GM18519 (cell line): ENCODE measurements around the gene CHST11.

Source experiments
- ATAC-seq: cut with Tn5 transposase; IDR thresholded peaks from one replicate; pipeline ENCODE4 v1.9.1; 2021; ENCODE audit warnings: mild to moderate bottlenecking, moderate library complexity; ENCODE audit not compliant: unreplicated experiment, low FRiP score

The CHST11 gene

GRCh38 chr12:104638218-104638850, 181.6 kb downstream of the CHST11 start:
- ATAC-seq = no peak

DNA sequence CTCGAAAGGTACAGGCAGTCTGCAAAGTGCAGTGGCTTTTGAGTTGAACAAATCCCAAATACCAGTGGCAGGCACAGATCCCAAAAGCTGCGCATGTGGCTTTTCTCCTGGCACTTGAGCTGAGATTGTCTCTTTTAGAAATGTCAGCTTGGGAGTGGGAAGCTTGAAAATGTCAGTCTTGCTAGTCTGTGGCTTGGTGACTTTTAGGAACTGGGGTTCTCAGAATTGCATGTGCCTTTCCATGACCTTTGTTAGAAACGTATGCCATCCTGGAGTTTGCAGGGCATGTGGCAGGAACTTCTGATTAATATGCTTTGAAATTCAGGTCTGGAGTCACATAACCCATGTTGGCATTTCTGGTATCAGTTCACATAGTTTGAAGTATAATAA, 182.1 kb downstream of the CHST11 start:
- ATAC-seq = no peak

GRCh38 chr12:104640956-104641355, 184.2 kb downstream of the CHST11 start:
- ATAC-seq = no peak

GRCh38 chr12:104641862-104642261, 185.1 kb downstream of the CHST11 start:
- peak; percentile 95 for ATAC-seq

DNA sequence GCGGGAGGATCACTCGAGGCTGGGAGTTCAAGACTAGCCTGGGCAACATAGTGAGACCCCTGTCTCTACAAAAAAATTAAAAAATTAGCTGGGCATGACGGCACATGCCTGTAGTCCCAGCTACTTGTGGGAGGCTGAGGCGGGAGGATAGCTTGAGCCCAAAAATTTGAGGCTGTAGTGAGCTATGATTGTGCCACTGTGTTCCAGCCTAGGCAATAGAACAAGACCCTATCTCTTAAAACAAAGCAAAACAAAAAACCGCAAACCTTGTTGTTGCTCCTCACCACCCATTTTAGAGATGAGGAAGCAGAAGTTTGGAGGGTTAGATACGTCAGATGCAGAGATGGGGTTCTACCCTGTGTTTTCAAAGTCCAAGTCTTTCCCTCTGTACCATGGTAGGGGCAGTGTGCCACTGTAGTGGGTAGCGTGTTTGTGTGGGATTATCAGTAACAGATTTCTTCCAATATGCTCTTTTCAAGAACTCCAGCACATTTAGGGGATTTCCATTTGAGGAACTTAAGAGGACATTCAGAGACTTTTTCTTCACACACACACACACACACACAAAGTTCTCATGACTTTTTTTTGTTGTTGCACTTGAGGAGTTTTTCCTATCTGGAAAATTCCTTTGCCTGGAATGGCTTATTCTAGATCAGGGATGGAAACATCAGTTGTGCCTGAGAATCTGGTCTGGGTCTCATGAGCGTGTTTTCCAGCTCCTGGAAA, 186.5 kb downstream of the CHST11 start:
- ATAC-seq = no peak

DNA sequence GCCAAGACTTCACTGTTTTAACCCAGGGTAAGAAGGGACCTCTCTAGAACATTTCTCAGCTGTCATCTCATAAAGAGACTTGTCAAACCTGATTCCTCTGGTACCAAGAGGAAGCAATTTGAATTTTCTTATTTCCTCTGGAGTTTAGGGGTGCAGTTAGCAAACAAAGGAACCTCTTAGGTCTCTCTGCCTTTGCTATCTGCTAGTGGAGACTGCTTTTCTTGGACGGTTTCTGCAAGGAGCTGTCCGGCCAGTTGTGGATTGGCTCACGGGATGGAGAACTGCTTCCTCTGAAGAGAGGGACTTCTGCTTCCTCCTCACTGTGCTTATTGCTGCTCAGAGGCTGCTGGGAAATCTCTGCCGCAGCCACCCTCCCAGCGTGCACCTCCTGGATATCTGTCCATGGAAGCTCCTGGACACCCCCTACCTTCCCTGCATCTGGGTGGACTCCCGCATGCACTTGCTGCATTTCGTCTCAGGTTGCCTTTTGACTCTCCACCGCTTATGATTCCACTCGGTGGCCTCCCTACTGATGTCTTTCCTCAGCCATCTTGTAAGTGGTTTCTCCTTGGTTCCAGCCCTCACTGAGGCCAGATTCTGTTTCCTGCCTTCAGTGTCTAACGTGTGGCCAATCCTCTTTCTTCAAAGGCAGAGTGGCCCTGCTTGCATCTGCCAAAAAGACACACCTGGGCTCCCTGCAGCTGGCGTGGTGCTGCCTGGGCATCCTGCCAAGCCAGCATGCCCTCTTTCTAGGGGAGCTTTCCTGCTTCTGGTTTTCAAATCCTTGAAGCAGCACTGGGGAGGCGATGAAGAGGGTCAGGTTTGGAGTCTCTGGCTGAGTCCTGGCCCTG, 187.3 kb downstream of the CHST11 start:
- no peak for ATAC-seq

DNA sequence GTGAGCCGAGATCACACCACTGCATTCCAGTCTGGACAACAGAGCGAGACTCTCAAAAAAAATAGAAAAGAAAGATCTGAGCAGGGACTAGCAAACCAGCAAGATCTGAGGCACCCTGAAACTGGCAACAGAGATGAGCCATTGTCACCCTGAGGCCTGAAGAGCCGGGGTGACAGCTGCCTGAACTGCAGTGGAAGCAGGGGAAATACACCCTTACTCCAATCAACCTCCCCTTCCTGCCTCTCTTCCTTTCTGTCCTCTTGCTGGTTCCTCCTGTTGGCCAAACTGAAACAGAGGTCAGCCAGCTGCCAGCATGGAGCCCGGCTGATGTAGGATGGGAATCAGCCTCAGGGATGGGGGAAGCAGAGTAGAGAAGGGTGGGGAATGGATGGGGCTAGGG, 192.0 kb downstream of the CHST11 start:
- ATAC-seq = no peak

DNA sequence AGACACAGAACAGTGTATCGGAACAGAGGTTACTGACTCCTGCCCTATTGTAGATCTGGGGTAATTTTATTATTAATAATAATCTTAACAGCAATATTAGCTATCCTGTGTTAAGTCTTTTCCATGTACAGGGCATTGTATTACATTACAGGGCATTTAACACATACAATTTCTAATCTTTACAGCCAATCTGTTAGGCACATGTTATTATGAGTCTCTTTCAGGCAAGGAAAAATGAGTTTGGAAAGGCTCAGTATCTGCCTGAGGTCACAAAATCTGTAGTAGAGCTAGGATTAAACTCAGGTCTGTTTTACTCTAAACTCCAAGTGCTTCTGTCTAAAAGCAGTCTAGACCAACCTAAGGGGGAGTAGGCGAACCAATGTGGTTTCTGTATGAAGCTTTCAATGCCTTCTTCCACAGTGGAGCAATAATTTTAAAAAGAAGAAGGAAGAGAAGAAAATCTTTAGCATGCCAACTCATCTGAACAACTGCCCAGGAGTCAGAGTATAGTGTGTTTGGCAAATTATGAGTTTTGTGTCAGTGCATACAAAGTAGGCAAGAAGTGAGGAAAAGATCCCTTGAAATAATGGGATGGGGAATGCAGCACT, 192.6 kb downstream of the CHST11 start:
- no peak for ATAC-seq

GRCh38 chr12:104649921-104650320, 193.2 kb downstream of the CHST11 start:
- ATAC-seq = no peak

- no peak for ATAC-seq
These were observed 193.8 kb downstream of the CHST11 start for GRCh38 chr12:104650541-104650940.

- no peak for ATAC-seq
These were observed 195.1 kb downstream of the CHST11 start for GRCh38 chr12:104651811-104652210.

DNA sequence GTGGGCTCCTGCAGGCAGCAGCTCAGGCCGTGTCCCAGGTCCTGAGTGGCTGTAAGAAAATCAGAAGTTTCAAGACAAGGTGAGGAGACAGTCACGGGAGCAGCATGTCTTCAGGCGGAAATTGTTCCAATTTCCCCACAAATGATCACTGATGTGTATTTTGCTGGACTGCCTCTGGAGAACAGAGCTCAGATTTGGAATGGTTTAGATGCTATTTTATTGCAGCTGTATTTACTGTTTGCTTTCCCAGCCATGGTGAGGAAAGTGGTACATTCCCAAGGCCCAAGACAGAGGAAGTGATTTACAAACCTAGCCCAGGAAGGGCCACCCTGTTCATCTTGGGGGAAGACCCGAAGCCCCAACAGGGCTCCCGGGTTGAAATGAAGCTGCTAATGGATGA, 195.6 kb downstream of the CHST11 start:
- no peak for ATAC-seq

DNA sequence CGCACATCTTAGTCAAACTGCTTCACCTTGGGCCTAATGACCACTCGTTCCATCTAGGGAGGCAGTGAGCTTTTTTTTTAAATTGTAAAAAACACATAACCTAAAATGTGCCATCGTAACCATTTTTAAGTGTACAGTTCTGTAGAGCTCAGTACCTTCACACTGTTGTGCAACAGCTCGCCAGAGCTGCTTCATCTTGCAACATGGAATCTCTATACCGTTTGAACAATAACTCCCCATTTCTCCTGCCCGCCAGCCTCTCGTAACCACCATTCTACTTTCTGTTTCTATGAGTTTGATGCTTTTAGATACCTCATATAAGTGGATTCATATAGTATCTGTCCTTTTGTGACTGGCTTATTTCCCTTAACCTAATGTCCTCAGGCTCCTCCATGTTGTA, 196.2 kb downstream of the CHST11 start:
- ATAC-seq = no peak

GRCh38 chr12:104653730-104654664, 197.2 kb downstream of the CHST11 start:
- no peak for ATAC-seq

GRCh38 chr12:104654665-104655609, 198.2 kb downstream of the CHST11 start:
- no peak for ATAC-seq

DNA sequence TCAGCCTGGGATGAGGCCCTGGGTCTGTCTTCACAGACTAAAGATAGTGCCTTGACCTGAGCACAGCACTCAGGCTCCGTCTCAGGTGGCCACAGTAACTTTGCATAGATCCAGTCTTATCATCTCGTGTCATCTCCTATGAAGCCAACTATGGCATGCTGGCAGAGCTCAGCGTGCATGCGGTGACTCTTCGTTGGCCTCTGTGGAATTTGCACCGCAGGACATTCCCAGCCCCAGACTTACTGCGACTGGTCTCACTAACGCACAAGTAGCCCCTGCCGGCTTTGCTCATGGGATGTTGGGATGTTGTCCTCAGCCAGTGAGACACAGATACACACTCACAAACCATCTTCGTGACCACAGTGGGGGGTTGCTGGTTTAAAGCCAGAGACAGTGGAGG, 199.6 kb downstream of the CHST11 start:
- no peak for ATAC-seq

DNA sequence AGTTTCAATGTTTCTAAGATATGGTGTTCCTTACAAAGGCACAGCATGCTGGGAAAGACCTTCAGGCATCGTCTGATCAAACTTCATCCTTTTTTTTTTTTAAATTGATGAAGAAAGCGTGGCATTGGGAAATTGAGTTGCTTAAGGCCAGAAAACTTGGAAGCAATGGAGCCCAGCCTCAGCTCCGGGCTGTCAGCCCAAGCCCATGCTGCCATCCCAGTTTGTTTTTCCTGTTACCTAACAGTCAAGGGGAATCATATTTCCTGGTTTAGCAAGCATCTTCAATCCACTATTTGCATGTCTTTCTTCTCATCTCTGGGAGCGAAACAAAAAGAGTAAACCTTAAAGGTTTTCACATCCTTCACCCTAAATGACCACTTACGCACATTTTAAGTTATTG, 200.2 kb downstream of the CHST11 start:
- no peak for ATAC-seq

DNA sequence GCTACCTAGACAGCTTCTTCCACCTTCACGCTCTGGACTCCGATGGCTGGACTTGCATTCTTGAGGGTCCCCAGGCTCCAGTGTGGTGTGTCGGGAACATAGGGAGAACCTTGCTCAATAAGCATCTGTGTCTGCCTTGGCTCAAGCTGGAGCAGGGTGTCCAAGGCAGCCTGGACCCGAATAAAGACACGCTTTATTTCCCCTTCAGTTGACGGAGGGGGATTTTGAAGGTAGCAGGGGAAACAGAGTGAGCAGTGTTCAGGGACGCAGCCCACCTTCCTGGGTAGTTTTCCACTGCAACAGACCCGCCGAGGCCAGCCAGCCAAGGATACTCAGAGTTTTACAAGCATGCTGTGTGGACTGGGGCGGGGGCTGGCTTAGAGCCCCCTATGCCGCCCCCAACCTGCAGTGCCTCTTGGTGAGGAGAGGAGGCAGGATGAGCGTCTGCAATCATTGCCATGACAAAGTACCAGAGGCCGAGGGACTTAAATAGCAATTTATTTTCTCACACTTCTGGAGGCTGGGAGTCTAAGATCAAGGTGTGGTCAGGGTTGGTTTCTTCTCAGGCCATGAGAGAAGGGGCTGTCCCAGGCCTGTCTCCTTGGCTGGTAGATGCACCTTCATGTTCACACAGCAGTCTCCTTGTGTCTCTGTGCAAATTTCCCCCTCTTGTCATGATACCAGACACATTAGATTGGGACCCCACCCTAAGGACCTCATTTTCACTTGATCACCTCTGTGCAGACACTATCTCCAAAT, 201.2 kb downstream of the CHST11 start:
- ATAC-seq = no peak
